ENCODE data around the gene SNRPA1. TPM values are rescaled to one million over a fixed set of nuclear protein-coding genes. Genes with fewer than 3 reads are reported as not detected.
"Not testable (repeated sequence)": the region's sequence is repeated elsewhere in the genome, so short reads cannot be mapped to it uniquely, and the experiment has no call there.

SNRPA1 gene
- total RNA-seq, 1 experiment from 2014 or later: 106 TPM

- in situ Hi-C loops (cut with HindIII; ENCODE audit: low sequenced_read_pairs): no loop called here
These were observed 10.8 kb upstream of the SNRPA1 start for GRCh38 chr15:101305820-101306255.

GRCh38 chr15:101303408-101303807 lies 8.4 kb upstream of the SNRPA1 start:
- no peak for DNase-seq (ENCODE audit: low spot score)
- in situ Hi-C loops (cut with HindIII; ENCODE audit: low sequenced_read_pairs): no loop called here

More at GRCh38 chr15:101305820-101306255, 10.8 kb upstream of the SNRPA1 start:
- DNase-seq (ENCODE audit: low spot score): no peak

- in situ Hi-C loops (cut with HindIII; ENCODE audit: low sequenced_read_pairs): no loop called here
- no peak for DNase-seq (ENCODE audit: low spot score)
These were observed 1.7 kb upstream of the SNRPA1 start for GRCh38 chr15:101296418-101297405.

GRCh38 chr15:101295607-101296161 lies 636 bp upstream of the SNRPA1 start:
- DNase-seq (ENCODE audit: low spot score): peak; percentile 27
- in situ Hi-C loops (cut with HindIII; ENCODE audit: low sequenced_read_pairs): no loop called here

- in situ Hi-C loops (cut with HindIII; ENCODE audit: low sequenced_read_pairs): no loop called here
- no peak for DNase-seq (ENCODE audit: low spot score)
These were observed 1.9 kb downstream of the SNRPA1 start for GRCh38 chr15:101293122-101293521.

- DNase-seq (ENCODE audit: low spot score): peak; percentile 22
- in situ Hi-C loops (cut with HindIII; ENCODE audit: low sequenced_read_pairs): no loop called here
These were observed 6.0 kb downstream of the SNRPA1 start for GRCh38 chr15:101288905-101289513.

- DNase-seq (ENCODE audit: low spot score); in situ Hi-C loops (cut with HindIII; ENCODE audit: low sequenced_read_pairs): not testable (repeated sequence)
These were observed 7.7 kb downstream of the SNRPA1 start for GRCh38 chr15:101287342-101287741.

- DNase-seq (ENCODE audit: low spot score): no peak
- in situ Hi-C loops (cut with HindIII; ENCODE audit: low sequenced_read_pairs): no loop called here
These were observed 8.5 kb downstream of the SNRPA1 start for GRCh38 chr15:101286471-101287114.

GRCh38 chr15:101283931-101284330 lies 11.1 kb downstream of the SNRPA1 start:
- in situ Hi-C loops (cut with HindIII; ENCODE audit: low sequenced_read_pairs): no loop called here

GRCh38 chr15:101280007-101280406 lies 15.0 kb downstream of the SNRPA1 start:
- in situ Hi-C loops (cut with HindIII; ENCODE audit: low sequenced_read_pairs): no loop called here
- no peak for DNase-seq (ENCODE audit: low spot score)

More at GRCh38 chr15:101283931-101284330, 11.1 kb downstream of the SNRPA1 start:
- DNase-seq (ENCODE audit: low spot score): no peak

GRCh38 chr15:101277943-101278564 lies 17.0 kb downstream of the SNRPA1 start:
- DNase-seq (ENCODE audit: low spot score): no peak
- in situ Hi-C loops (cut with HindIII; ENCODE audit: low sequenced_read_pairs): no loop called here

- in situ Hi-C loops (cut with HindIII; ENCODE audit: low sequenced_read_pairs): no loop called here
- peak; percentile 81 for DNase-seq (ENCODE audit: low spot score)
These were observed 17.8 kb downstream of the SNRPA1 start, which contains the start of gene SELENOS for GRCh38 chr15:101277038-101277822. Gene SELENOS, minus strand, starts transcription at chr15:101277485. Its CDS starts 68 bp downstream, at chr15:101277417.

- in situ Hi-C loops (cut with HindIII; ENCODE audit: low sequenced_read_pairs): no loop called here
- no peak for DNase-seq (ENCODE audit: low spot score)
These were observed 18.5 kb downstream of the SNRPA1 start for GRCh38 chr15:101276501-101277037.

GRCh38 chr15:101275018-101275417 lies 20.0 kb downstream of the SNRPA1 start:
- DNase-seq (ENCODE audit: low spot score): no peak
- in situ Hi-C loops (cut with HindIII; ENCODE audit: low sequenced_read_pairs): no loop called here

- in situ Hi-C loops (cut with HindIII; ENCODE audit: low sequenced_read_pairs): no loop called here
- DNase-seq (ENCODE audit: low spot score): no peak
These were observed 21.5 kb downstream of the SNRPA1 start for GRCh38 chr15:101273534-101273933.

GRCh38 chr15:101272584-101272983 lies 22.5 kb downstream of the SNRPA1 start:
- in situ Hi-C loops (cut with HindIII; ENCODE audit: low sequenced_read_pairs): no loop called here
- DNase-seq (ENCODE audit: low spot score): no peak

- in situ Hi-C loops (cut with HindIII; ENCODE audit: low sequenced_read_pairs): no loop called here
- no peak for DNase-seq (ENCODE audit: low spot score)
These were observed 25.4 kb downstream of the SNRPA1 start for GRCh38 chr15:101269479-101270223.
